IMR-90 (cell line): ENCODE results near the gene CUL9. TPM values are rescaled to one million over a fixed set of nuclear protein-coding genes. Genes with fewer than 3 reads are reported as not detected.

Experiments
- ATAC-seq: fragments of 200-7000 bp; cut with Tn5 transposase; 2 replicates; pipeline ENCODE4 v1.9.1; 2020; ENCODE audit warnings: low read depth, mild to moderate bottlenecking, moderate library complexity
- BruUV-seq: library from RNA; stranded (reverse); fragments of 400-500 nt; replicated peaks from 2 replicates; lab custom pipeline; 2021; lab: Mats Ljungman, UMichigan
- CTCF ChIA-PET: fragments of 300-600 bp; formaldehyde crosslinking; extraction: SDS; loops from one replicate; lab custom pipeline; 2021; ENCODE audit warnings: antibody characterized with exemption; lab: Yijun Ruan, JAX
- POLR2A ChIA-PET: fragments of 300-600 bp; sonication (Branson Sonifier 250); formaldehyde crosslinking; loops from one replicate; lab custom pipeline; 2022; ENCODE audit warnings: antibody characterized with exemption; ENCODE audit not compliant: unreplicated experiment; lab: Charles Lee
- DNase-seq: peaks from one replicate; pipeline ENCODE4 v3.0.0; 2013
- H2AFZ ChIP-seq: replicated peaks from 2 replicates; pipeline ENCODE3; 2013; ENCODE audit warnings: low read length, mild to moderate bottlenecking; ENCODE audit not compliant: poor library complexity
- H2AK5ac ChIP-seq: 2 replicates; pipeline ENCODE4 v1.6.1; 2013; ENCODE audit warnings: low read depth, low read length, inconsistent platforms
- H2AK9ac ChIP-seq: replicated peaks from 2 replicates; pipeline ENCODE3; 2013; ENCODE audit warnings: mild to moderate bottlenecking, low read depth, low read length, moderate library complexity; ENCODE audit not compliant: poor library complexity
- H2BK120ac ChIP-seq: 2 replicates; pipeline ENCODE4 v1.6.1; 2013; ENCODE audit warnings: low read depth, low read length, inconsistent platforms
- H2BK15ac ChIP-seq: 3 replicates; pipeline ENCODE4 v1.6.1; 2013; ENCODE audit warnings: low read depth, low read length, inconsistent platforms
- H2BK20ac ChIP-seq: 2 replicates; pipeline ENCODE4 v1.6.1; 2013; ENCODE audit warnings: low read depth, mild to moderate bottlenecking, inconsistent platforms, low read length, moderate library complexity
- H2BK5ac ChIP-seq: 2 replicates; pipeline ENCODE4 v1.6.1; 2013; ENCODE audit warnings: mild to moderate bottlenecking, low read depth, low read length, inconsistent platforms; ENCODE audit not compliant: poor library complexity, severe bottlenecking
- H3K14ac ChIP-seq: replicated peaks from 2 replicates; pipeline ENCODE4 v1.6.1; 2013; ENCODE audit warnings: low read depth, low read length, inconsistent platforms
- H3K18ac ChIP-seq: 2 replicates; pipeline ENCODE4 v1.6.1; 2013; ENCODE audit warnings: low read depth, low read length, control low read depth
- H3K23ac ChIP-seq: 2 replicates; pipeline ENCODE4 v1.6.1; 2013; ENCODE audit warnings: low read depth, low read length, inconsistent platforms
- H3K27ac ChIP-seq: 2 replicates; pipeline ENCODE4 v1.5.1; 2013; ENCODE audit warnings: mild to moderate bottlenecking, control low read depth, low read length; ENCODE audit not compliant: insufficient read depth
- H3K27me3 ChIP-seq: 2 replicates; pipeline ENCODE4 v1.6.1; 2013; ENCODE audit warnings: low read length; ENCODE audit not compliant: control insufficient read depth, insufficient read depth
- H3K36me3 ChIP-seq: 2 replicates; pipeline ENCODE4 v1.6.1; 2013; ENCODE audit warnings: low read length, mixed read lengths; ENCODE audit not compliant: control insufficient read depth, insufficient read depth
- H3K4ac ChIP-seq: 2 replicates; pipeline ENCODE4 v1.6.1; 2013; ENCODE audit warnings: low read depth, low read length, inconsistent platforms
- H3K4me1 ChIP-seq: 2 replicates; pipeline ENCODE4 v1.6.1; 2013; ENCODE audit warnings: low read length, mixed read lengths; ENCODE audit not compliant: control insufficient read depth, insufficient read depth
- H3K4me2 ChIP-seq: 2 replicates; pipeline ENCODE4 v1.6.1; 2013; ENCODE audit warnings: low read depth, mild to moderate bottlenecking, control low read depth, low read length, moderate library complexity
- H3K4me3 ChIP-seq: 2 replicates; pipeline ENCODE4 v1.5.1; 2013; ENCODE audit warnings: low read depth, mild to moderate bottlenecking, control low read depth, low read length, moderate library complexity; ENCODE audit not compliant: insufficient read depth
- H3K56ac ChIP-seq: 2 replicates; pipeline ENCODE4 v1.6.1; 2013; ENCODE audit warnings: low read length, inconsistent platforms; ENCODE audit not compliant: insufficient read depth; ENCODE audit errors: extremely low read depth
- H3K79me1 ChIP-seq, 2 experiments: 2 replicates each; pipeline ENCODE4 v1.6.1; 2013; ENCODE audit warnings: low read length in 2 of 2, inconsistent platforms in 1 of 2, low read depth in 1 of 2
- H3K9ac ChIP-seq: 2 replicates; pipeline ENCODE4 v1.6.1; 2013; ENCODE audit warnings: low read depth, low read length, control low read depth
- H3K9me1 ChIP-seq: 2 replicates; pipeline ENCODE4 v1.6.1; 2013; ENCODE audit warnings: low read length, inconsistent platforms; ENCODE audit not compliant: insufficient read depth
- H3K9me3 ChIP-seq: 2 replicates; pipeline ENCODE4 v1.6.1; 2013; ENCODE audit warnings: low read length; ENCODE audit not compliant: control insufficient read depth, insufficient read depth
- H4K20me1 ChIP-seq: 2 replicates; pipeline ENCODE4 v1.6.1; 2013; ENCODE audit warnings: low read length, inconsistent platforms; ENCODE audit not compliant: insufficient read depth
- H4K5ac ChIP-seq: 2 replicates; pipeline ENCODE4 v1.6.1; 2013; ENCODE audit warnings: mild to moderate bottlenecking, low read depth, low read length, control low read depth
- H4K8ac ChIP-seq, 2 experiments: 2 replicates each; pipeline ENCODE4 v1.6.1; 2013; ENCODE audit warnings: low read depth in 2 of 2, low read length in 2 of 2, control low read depth in 1 of 2, inconsistent platforms in 1 of 2
- H4K91ac ChIP-seq: 2 replicates; pipeline ENCODE4 v1.6.1; 2013; ENCODE audit warnings: low read depth, low read length, inconsistent platforms; ENCODE audit not compliant: insufficient read depth
- BHLHE40 ChIP-seq: fragments of 150-350 bp; IDR thresholded peaks from 2 replicates; pipeline ENCODE4 v1.6.1; 2016; ENCODE audit warnings: mild to moderate bottlenecking, low read depth, low read length
- CEBPB ChIP-seq: IDR thresholded peaks from 2 replicates; pipeline ENCODE4 v1.6.1; 2012; ENCODE audit warnings: low read depth, low read length, improper control_type of control experiment
- CHD1 ChIP-seq: IDR thresholded peaks from 2 replicates; pipeline ENCODE4 v1.6.1; 2012; ENCODE audit warnings: low read depth, low read length, improper control_type of control experiment
- FOS ChIP-seq: fragments of 150-350 bp; IDR thresholded peaks from 2 replicates; pipeline ENCODE4 v1.6.1; 2016; ENCODE audit warnings: low read depth, low read length
- MAZ ChIP-seq: IDR thresholded peaks from 2 replicates; pipeline ENCODE4 v1.6.1; 2012; ENCODE audit warnings: low read depth, mild to moderate bottlenecking, low read length, improper control_type of control experiment, moderate library complexity, borderline replicate concordance
- MXI1 ChIP-seq: IDR thresholded peaks from 2 replicates; pipeline ENCODE4 v1.6.1; 2012; ENCODE audit warnings: low read depth, mild to moderate bottlenecking, low read length, moderate library complexity, borderline replicate concordance
- NFE2L2 ChIP-seq: fragments of 150-350 bp; IDR thresholded peaks from 2 replicates; pipeline ENCODE4 v1.6.1; 2016; ENCODE audit warnings: low read depth, mild to moderate bottlenecking, low read length
- POLR2A ChIP-seq: IDR thresholded peaks from 2 replicates; pipeline ENCODE4 v1.6.1; 2012; ENCODE audit warnings: mild to moderate bottlenecking, low read depth, low read length
- RAD21 ChIP-seq: IDR thresholded peaks from 2 replicates; pipeline ENCODE4 v1.6.1; 2012; ENCODE audit warnings: low read length, improper control_type of control experiment
- RCOR1 ChIP-seq: IDR thresholded peaks from 2 replicates; pipeline ENCODE4 v1.6.1; 2012; ENCODE audit warnings: mild to moderate bottlenecking, low read length, improper control_type of control experiment; ENCODE audit not compliant: insufficient replicate concordance
- SMC3 ChIP-seq: fragments of 150-350 bp; IDR thresholded peaks from 2 replicates; pipeline ENCODE4 v1.6.1; 2016; ENCODE audit warnings: low read depth, mild to moderate bottlenecking, antibody characterized with exemption, low read length, moderate library complexity
- WGBS, 2 experiments: methylation state at CpG; one replicate each; pipeline versions ENCODE4 v1.1.5 to v1.1.7; 2013; ENCODE audit warnings: missing lambda C conversion rate in 2 of 2; ENCODE audit not compliant: insufficient read length in 1 of 2; ENCODE audit errors: extremely low coverage in 2 of 2; 5-methylcytosine and 5-hydroxymethylcytosine counted together
- dilution Hi-C: fragments of 300-500 bp; cut with HindIII; formaldehyde crosslinking; loops from one replicate; pipeline ENCODE4 v1.14.3; 2018; ENCODE audit warnings: low sequenced_read_pairs; ENCODE audit not compliant: unreplicated experiment
- in situ Hi-C: fragments of 300-500 bp; cut with MboI; formaldehyde crosslinking; loops from 3 replicates; pipeline ENCODE4 v1.14.3; 2019; ENCODE audit warnings: low sequenced_read_pairs, inconsistent platforms, mixed read lengths
- intact Hi-C: fragments of 100-400 bp; cut with micrococcal nuclease; formaldehyde crosslinking; loops from 2 replicates; pipeline ENCODE4 v1.10.0; 2022
- polyA plus RNA-seq, 3 experiments: library from polyadenylated mRNA; depleted of rRNA; stranded (reverse); fragments of >200 nt; gene quantifications; 2 replicates each; pipeline ENCODE4 v1.2.3, GENCODE V29; 2012; ENCODE audit warnings: low replicate concordance in 1 of 3
- total RNA-seq: library from RNA; depleted of rRNA; stranded (reverse); fragments of >200 nt; gene quantifications from 2 replicates; pipeline ENCODE4 v1.2.3, GENCODE V29; 2012
- TF ChIP-seq, protein P1 (sequence below): fragments of 150-350 bp; IDR thresholded peaks from 2 replicates; pipeline ENCODE4 v1.6.1; 2017; ENCODE audit warnings: mild to moderate bottlenecking, antibody characterized with exemption, low read length, low read depth
- TF ChIP-seq, protein P2 (sequence below): fragments of 150-350 bp; IDR thresholded peaks from 2 replicates; pipeline ENCODE4 v1.6.1; 2016; ENCODE audit warnings: low read depth, mild to moderate bottlenecking, low read length, moderate library complexity, borderline replicate concordance
- TF ChIP-seq, protein P3 (sequence below): conservative IDR thresholded peaks from 2 replicates; pipeline ENCODE4 v1.5.1; 2012; ENCODE audit warnings: mild to moderate bottlenecking, low read depth, low read length, improper control_type of control experiment

CUL9 gene
- total and polyA plus RNA-seq, 2 of the 4 experiments (the other 2 are of a cell fraction): 7.7 to 19.5 TPM

- H3K4me3 ChIP-seq: no peak overlapping the region
- no peak overlapping the region for H3K9ac ChIP-seq
- H3K79me1 ChIP-seq: peaks cover 0 to 8% of the 10 kb centered on the region in 2 experiments; a peak in 2 of 4 replicates
- ATAC-seq: no peak
- POLR2A ChIA-PET: no interaction called here
- no peak overlapping the region for H2BK15ac ChIP-seq
- no peak overlapping the region for H2AK5ac ChIP-seq
- no peak overlapping the region for H2AFZ ChIP-seq
- H3K27me3 ChIP-seq: peaks cover 24% of the 10 kb centered on the region
- no peak overlapping the region for H3K23ac ChIP-seq
- in situ Hi-C loops (no loop called here), intact Hi-C loops (no loop called here), dilution Hi-C loops (no loop called here)
- no peak overlapping the region for H4K5ac ChIP-seq
- H3K9me1 ChIP-seq: peaks cover 4% of the 10 kb centered on the region
- no peak overlapping the region for H2BK5ac ChIP-seq
- no peaks in the 10 kb centered on the region for H3K9me3 ChIP-seq
- DNase-seq: no peak
- H3K4ac ChIP-seq: no peak overlapping the region
- CTCF ChIA-PET: no interaction called here
- no peak overlapping the region for H2BK20ac ChIP-seq
- peaks cover 2% of the 10 kb centered on the region; the same call in 1 of the 2 replicates for H3K36me3 ChIP-seq
- H2AK9ac ChIP-seq: no peak overlapping the region
- no peak for TF ChIP-seq MAZ
- TF ChIP-seq CHD1: no peak
- TF ChIP-seq, protein P1, sequence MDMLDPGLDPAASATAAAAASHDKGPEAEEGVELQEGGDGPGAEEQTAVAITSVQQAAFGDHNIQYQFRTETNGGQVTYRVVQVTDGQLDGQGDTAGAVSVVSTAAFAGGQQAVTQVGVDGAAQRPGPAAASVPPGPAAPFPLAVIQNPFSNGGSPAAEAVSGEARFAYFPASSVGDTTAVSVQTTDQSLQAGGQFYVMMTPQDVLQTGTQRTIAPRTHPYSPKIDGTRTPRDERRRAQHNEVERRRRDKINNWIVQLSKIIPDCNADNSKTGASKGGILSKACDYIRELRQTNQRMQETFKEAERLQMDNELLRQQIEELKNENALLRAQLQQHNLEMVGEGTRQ: no peak
- TF ChIP-seq FOS: no peak
- TF ChIP-seq POLR2A: no peak
- no peak for TF ChIP-seq RCOR1
- TF ChIP-seq CEBPB: no peak
- no peak for TF ChIP-seq MXI1
- TF ChIP-seq RAD21: no peak
- TF ChIP-seq, protein P2, sequence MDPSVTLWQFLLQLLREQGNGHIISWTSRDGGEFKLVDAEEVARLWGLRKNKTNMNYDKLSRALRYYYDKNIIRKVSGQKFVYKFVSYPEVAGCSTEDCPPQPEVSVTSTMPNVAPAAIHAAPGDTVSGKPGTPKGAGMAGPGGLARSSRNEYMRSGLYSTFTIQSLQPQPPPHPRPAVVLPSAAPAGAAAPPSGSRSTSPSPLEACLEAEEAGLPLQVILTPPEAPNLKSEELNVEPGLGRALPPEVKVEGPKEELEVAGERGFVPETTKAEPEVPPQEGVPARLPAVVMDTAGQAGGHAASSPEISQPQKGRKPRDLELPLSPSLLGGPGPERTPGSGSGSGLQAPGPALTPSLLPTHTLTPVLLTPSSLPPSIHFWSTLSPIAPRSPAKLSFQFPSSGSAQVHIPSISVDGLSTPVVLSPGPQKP: no peak
- TF ChIP-seq BHLHE40: no peak
- no peak for TF ChIP-seq SMC3
- no peak for TF ChIP-seq NFE2L2
- TF ChIP-seq, protein P3, sequence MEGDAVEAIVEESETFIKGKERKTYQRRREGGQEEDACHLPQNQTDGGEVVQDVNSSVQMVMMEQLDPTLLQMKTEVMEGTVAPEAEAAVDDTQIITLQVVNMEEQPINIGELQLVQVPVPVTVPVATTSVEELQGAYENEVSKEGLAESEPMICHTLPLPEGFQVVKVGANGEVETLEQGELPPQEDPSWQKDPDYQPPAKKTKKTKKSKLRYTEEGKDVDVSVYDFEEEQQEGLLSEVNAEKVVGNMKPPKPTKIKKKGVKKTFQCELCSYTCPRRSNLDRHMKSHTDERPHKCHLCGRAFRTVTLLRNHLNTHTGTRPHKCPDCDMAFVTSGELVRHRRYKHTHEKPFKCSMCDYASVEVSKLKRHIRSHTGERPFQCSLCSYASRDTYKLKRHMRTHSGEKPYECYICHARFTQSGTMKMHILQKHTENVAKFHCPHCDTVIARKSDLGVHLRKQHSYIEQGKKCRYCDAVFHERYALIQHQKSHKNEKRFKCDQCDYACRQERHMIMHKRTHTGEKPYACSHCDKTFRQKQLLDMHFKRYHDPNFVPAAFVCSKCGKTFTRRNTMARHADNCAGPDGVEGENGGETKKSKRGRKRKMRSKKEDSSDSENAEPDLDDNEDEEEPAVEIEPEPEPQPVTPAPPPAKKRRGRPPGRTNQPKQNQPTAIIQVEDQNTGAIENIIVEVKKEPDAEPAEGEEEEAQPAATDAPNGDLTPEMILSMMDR: no peak
- no peak overlapping the region for H3K18ac ChIP-seq
- H3K56ac ChIP-seq: no peak overlapping the region
- WGBS, 2 experiments: no CpG with 5 or more reads among the region's 4 CpGs
- H4K8ac ChIP-seq: no peak overlapping the region
- no peak overlapping the region for H3K14ac ChIP-seq
- H4K91ac ChIP-seq: no peak overlapping the region
- no peaks in the 10 kb centered on the region for H4K20me1 ChIP-seq
- no TSS peak for BruUV-seq
- no peak overlapping the region for H2BK120ac ChIP-seq
- peaks cover 4% of the 10 kb centered on the region; the same call in 1 of the 2 replicates for H3K4me1 ChIP-seq
- H3K27ac ChIP-seq: no peak overlapping the region
- no peak overlapping the region for H3K4me2 ChIP-seq
Observed at GRCh38 chr6:43231053-43231452, 49.1 kb downstream of the CUL9 start.
